Left lobe of liver (tissue), 1 donor: ENCODE data around the gene SLK. TPM values are rescaled to one million over a fixed set of nuclear protein-coding genes. Genes with fewer than 3 reads are reported as not detected.

Experiments
- total RNA-seq: library from RNA; stranded (reverse); gene quantifications from one replicate; pipeline ENCODE4 v1.2.1, GENCODE V29; 2021
- donor health status: DM: no; HTN: yes; CAD: no.

The SLK gene
- total RNA-seq, 1 donor from 2014 or later = 8.7 TPM

Other genes with a start within 250 kb of the SLK start
- 43.5 TPM for gene SH3PXD2A, start 111.6 kb upstream of the SLK start, total RNA-seq
- gene STN1, start 49.0 kb upstream of the SLK start, total RNA-seq = 5.8 TPM
- gene COL17A1, start 118.7 kb downstream of the SLK start, total RNA-seq = 0.13 TPM
- gene SFR1, start 155.0 kb downstream of the SLK start, total RNA-seq = 1.2 TPM